OCI-LY3 (cell line): ENCODE data around the gene KRCC1.

Source experiments
- EZH2phosphoT487 ChIP-seq: fragments of 200-600 bp; shearing (Covaris generic); IDR thresholded peaks from 2 replicates; pipeline ENCODE4 v1.6.1; 2018; ENCODE audit warnings: antibody characterized with exemption, mixed run types, low read depth
- TF ChIP-seq, protein P1 (sequence below): fragments of 200-600, 300-600 bp; sonication (generic); IDR thresholded peaks from 2 replicates; pipeline ENCODE4 v1.5.1; 2014; ENCODE audit warnings: antibody characterized with exemption, low read length, low read depth

DNA sequence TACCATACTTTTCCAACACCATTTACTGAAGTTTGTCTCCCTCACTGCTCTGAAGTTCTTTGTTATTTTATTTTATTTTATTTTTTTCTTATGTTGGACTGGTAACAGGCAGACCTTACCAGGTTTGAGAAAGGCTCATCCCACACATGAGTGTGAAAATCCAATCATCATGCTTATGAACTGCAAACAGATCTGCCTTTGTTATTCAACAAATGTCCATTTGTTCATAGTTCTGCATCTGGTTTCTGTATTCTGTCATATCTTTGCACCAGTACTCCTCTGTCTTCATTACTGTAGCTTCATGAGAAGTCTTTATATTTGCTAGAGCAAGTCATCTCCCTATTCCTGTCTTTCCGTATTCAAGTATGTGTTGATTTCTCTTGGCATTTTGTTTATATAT is 44.6 kb downstream of the KRCC1 start:
- TF ChIP-seq, protein P1, sequence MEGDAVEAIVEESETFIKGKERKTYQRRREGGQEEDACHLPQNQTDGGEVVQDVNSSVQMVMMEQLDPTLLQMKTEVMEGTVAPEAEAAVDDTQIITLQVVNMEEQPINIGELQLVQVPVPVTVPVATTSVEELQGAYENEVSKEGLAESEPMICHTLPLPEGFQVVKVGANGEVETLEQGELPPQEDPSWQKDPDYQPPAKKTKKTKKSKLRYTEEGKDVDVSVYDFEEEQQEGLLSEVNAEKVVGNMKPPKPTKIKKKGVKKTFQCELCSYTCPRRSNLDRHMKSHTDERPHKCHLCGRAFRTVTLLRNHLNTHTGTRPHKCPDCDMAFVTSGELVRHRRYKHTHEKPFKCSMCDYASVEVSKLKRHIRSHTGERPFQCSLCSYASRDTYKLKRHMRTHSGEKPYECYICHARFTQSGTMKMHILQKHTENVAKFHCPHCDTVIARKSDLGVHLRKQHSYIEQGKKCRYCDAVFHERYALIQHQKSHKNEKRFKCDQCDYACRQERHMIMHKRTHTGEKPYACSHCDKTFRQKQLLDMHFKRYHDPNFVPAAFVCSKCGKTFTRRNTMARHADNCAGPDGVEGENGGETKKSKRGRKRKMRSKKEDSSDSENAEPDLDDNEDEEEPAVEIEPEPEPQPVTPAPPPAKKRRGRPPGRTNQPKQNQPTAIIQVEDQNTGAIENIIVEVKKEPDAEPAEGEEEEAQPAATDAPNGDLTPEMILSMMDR = no peak
- no peak for TF ChIP-seq EZH2phosphoT487
